HepG2 (cell line): ENCODE measurements around the gene PTGDS. TPM values are rescaled to one million over a fixed set of nuclear protein-coding genes. Genes with fewer than 3 reads are reported as not detected.

ENCODE experiments used
- ETV5 ChIP-seq: IDR thresholded peaks from 2 replicates; pipeline ENCODE4 v1.6.1; 2018; ENCODE audit warnings: missing biosample characterization, missing genetic modification reagents, inconsistent platforms, borderline replicate concordance
- HOXA3 ChIP-seq: sonication (generic); formaldehyde crosslinking; IDR thresholded peaks from 2 replicates; pipeline ENCODE4 v1.5.0; 2020; ENCODE audit warnings: missing genetic modification reagents
- RFXAP ChIP-seq: sonication (generic); formaldehyde crosslinking; IDR thresholded peaks from 2 replicates; pipeline ENCODE4 v1.4.0; 2020; ENCODE audit warnings: missing genetic modification reagents, borderline replicate concordance
- STAG1 ChIP-seq: sonication (generic); formaldehyde crosslinking; IDR thresholded peaks from 2 replicates; pipeline ENCODE4 v1.4.0; 2020; ENCODE audit warnings: missing genetic modification reagents
- TSC22D2 ChIP-seq: sonication (generic); formaldehyde crosslinking; IDR thresholded peaks from 2 replicates; pipeline ENCODE4 v1.5.1; 2020; ENCODE audit warnings: missing genetic modification reagents, mild to moderate bottlenecking, borderline replicate concordance
- ZNF121 ChIP-seq: sonication (generic); formaldehyde crosslinking; IDR thresholded peaks from 2 replicates; pipeline ENCODE4 v1.5.0; 2020; ENCODE audit warnings: mild to moderate bottlenecking, missing genetic modification reagents
- ZNF280D ChIP-seq: sonication (generic); formaldehyde crosslinking; IDR thresholded peaks from 2 replicates; pipeline ENCODE4 v1.5.1; 2020; ENCODE audit warnings: mild to moderate bottlenecking, missing genetic modification reagents
- polyA plus RNA-seq, 8 experiments: library from polyadenylated mRNA; depleted of rRNA in 3 of 8; stranded (reverse) in 7 of 8; unstranded in 1 of 8; fragments of >200 nt; fragmentation: Illumina TruSeq in 4 of 8; extraction: Trizol in 4 of 8; gene quantifications; 2 replicates each; pipeline versions ENCODE4 v1.2.1 to v1.2.3, GENCODE V29; 2011 to 2016; ENCODE audit warnings: low read depth in 4 of 8, missing spikeins in 1 of 8, mixed read lengths in 1 of 8; ENCODE audit not compliant: insufficient read depth in 1 of 8
- total RNA-seq, 5 experiments: library from RNA; depleted of rRNA; stranded (reverse); fragments of >200 nt; fragmentation: Illumina TruSeq; extraction: Trizol; gene quantifications; 2 replicates each; pipeline ENCODE4 v1.2.3, GENCODE V29; 2016; ENCODE audit warnings: low read depth in 1 of 5
- TF ChIP-seq, protein P1 (sequence below): sonication (generic); formaldehyde crosslinking; IDR thresholded peaks from 2 replicates; pipeline ENCODE4 v1.4.0; 2020; ENCODE audit warnings: low read depth, missing genetic modification reagents
- TF ChIP-seq, protein P2 (sequence below): sonication (generic); formaldehyde crosslinking; IDR thresholded peaks from 2 replicates; pipeline ENCODE4 v1.5.1; 2020; ENCODE audit warnings: missing genetic modification reagents, mild to moderate bottlenecking, borderline replicate concordance

PTGDS gene
- total and polyA plus RNA-seq, 2 of the 13 experiments (the other 11 are each of a cell fraction or from before 2014, with no cell fraction given) = 0.33 to 0.50 TPM

- TF ChIP-seq, protein P1, sequence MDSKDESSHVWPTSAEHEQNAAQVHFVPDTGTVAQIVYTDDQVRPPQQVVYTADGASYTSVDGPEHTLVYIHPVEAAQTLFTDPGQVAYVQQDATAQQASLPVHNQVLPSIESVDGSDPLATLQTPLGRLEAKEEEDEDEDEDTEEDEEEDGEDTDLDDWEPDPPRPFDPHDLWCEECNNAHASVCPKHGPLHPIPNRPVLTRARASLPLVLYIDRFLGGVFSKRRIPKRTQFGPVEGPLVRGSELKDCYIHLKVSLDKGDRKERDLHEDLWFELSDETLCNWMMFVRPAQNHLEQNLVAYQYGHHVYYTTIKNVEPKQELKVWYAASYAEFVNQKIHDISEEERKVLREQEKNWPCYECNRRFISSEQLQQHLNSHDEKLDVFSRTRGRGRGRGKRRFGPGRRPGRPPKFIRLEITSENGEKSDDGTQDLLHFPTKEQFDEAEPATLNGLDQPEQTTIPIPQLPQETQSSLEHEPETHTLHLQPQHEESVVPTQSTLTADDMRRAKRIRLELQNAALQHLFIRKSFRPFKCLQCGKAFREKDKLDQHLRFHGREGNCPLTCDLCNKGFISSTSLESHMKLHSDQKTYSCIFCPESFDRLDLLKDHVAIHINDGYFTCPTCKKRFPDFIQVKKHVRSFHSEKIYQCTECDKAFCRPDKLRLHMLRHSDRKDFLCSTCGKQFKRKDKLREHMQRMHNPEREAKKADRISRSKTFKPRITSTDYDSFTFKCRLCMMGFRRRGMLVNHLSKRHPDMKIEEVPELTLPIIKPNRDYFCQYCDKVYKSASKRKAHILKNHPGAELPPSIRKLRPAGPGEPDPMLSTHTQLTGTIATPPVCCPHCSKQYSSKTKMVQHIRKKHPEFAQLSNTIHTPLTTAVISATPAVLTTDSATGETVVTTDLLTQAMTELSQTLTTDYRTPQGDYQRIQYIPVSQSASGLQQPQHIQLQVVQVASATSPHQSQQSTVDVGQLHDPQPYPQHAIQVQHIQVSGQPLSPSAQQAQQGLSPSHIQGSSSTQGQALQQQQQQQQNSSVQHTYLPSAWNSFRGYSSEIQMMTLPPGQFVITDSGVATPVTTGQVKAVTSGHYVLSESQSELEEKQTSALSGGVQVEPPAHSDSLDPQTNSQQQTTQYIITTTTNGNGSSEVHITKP (CRISPR knock-in tag) = no peak
- no peak for TF ChIP-seq RFXAP
- TF ChIP-seq ZNF121 (CRISPR knock-in tag) = no peak
- no peak for TF ChIP-seq TSC22D2 (CRISPR knock-in tag)
- TF ChIP-seq ZNF280D (CRISPR knock-in tag) = no peak
- no peak for TF ChIP-seq ETV5
- TF ChIP-seq HOXA3 = no peak
- TF ChIP-seq, protein P2, sequence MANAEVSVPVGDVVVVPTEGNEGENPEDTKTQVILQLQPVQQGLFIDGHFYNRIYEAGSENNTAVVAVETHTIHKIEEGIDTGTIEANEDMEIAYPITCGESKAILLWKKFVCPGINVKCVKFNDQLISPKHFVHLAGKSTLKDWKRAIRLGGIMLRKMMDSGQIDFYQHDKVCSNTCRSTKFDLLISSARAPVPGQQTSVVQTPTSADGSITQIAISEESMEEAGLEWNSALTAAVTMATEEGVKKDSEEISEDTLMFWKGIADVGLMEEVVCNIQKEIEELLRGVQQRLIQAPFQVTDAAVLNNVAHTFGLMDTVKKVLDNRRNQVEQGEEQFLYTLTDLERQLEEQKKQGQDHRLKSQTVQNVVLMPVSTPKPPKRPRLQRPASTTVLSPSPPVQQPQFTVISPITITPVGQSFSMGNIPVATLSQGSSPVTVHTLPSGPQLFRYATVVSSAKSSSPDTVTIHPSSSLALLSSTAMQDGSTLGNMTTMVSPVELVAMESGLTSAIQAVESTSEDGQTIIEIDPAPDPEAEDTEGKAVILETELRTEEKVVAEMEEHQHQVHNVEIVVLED (CRISPR knock-in tag) = no peak
- TF ChIP-seq STAG1 (CRISPR knock-in tag) = no peak
Measured at GRCh38 chr9:136983167-136983566, 5.9 kb downstream of the PTGDS start (continued).
